ENCODE data around the gene BMS1. TPM values are rescaled to one million over a fixed set of nuclear protein-coding genes. Genes with fewer than 3 reads are reported as not detected.

Gene BMS1
- total and polyA plus RNA-seq, 2 of the 4 experiments (the other 2 are of a cell fraction), result 7.5 to 22.9 TPM

GRCh38 chr10:42769673-42770072 is 12.9 kb upstream of the BMS1 start:
- no peak for TF ChIP-seq RCOR1 (IDR thresholded peaks at IDR 0.05; ENCODE audit: insufficient replicate concordance, low read length)
- no peak for TF ChIP-seq CTCF (conservative IDR thresholded peaks at IDR 0.05; ENCODE audit: low read depth, low read length)
- TF ChIP-seq ELK1 (IDR thresholded peaks at IDR 0.05; ENCODE audit: borderline replicate concordance, low read depth, low read length), result no peak
- no peak for TF ChIP-seq RAD21 (IDR thresholded peaks at IDR 0.05; ENCODE audit: low read length)
- no peak for TF ChIP-seq POLR2A (IDR thresholded peaks at IDR 0.05; ENCODE audit: low read depth, low read length)
- TF ChIP-seq CHD1 (IDR thresholded peaks at IDR 0.05; ENCODE audit: low read depth, low read length), result no peak
- no peak for TF ChIP-seq BHLHE40 (IDR thresholded peaks at IDR 0.05; ENCODE audit: low read depth, low read length)
- no peak for TF ChIP-seq NFE2L2 (IDR thresholded peaks at IDR 0.05; ENCODE audit: low read depth, low read length)
- no peak for TF ChIP-seq MAZ (IDR thresholded peaks at IDR 0.05; ENCODE audit: borderline replicate concordance, low read depth, low read length)
- TF ChIP-seq RFX5 (IDR thresholded peaks at IDR 0.05; ENCODE audit: low read depth, low read length), result no peak
- DNase-seq (no peak), ATAC-seq (ENCODE audit: low read depth) (no peak)
- no peak overlapping the region for H3K9ac ChIP-seq (ENCODE audit: low read depth, low read length)
- no peak overlapping the region for H3K27ac ChIP-seq (ENCODE audit: insufficient read depth, low read length)
- BruUV-seq (replicated peaks), result no TSS peak
- no peaks in the 10 kb centered on the region for H4K20me1 ChIP-seq (ENCODE audit: insufficient read depth, low read length)
- no peak overlapping the region for H3K4me3 ChIP-seq (ENCODE audit: insufficient read depth, low read depth, low read length)
- no peak overlapping the region for H3K56ac ChIP-seq (ENCODE audit: extremely low read depth, insufficient read depth, low read length)
- H2AK5ac ChIP-seq (ENCODE audit: low read depth, low read length), result no peak overlapping the region
- H3K14ac ChIP-seq (replicated peaks; ENCODE audit: low read depth, low read length), result no peak overlapping the region
- H2BK20ac ChIP-seq (ENCODE audit: low read depth, low read length), result no peak overlapping the region
- peak overlapping the region; percentile 70 for H2AFZ ChIP-seq (replicated peaks; ENCODE audit: low read length, poor library complexity)
- no peak overlapping the region for H2BK120ac ChIP-seq (ENCODE audit: low read depth, low read length)
- no peak overlapping the region for H4K91ac ChIP-seq (ENCODE audit: insufficient read depth, low read depth, low read length)
- H3K9me3 ChIP-seq (ENCODE audit: control insufficient read depth, insufficient read depth, low read length), result no peaks in the 10 kb centered on the region; the same call in 1 of the 2 replicates
- ChIA-PET POLR2A (ENCODE audit: unreplicated experiment) (no interaction called here), CTCF (no interaction called here)
- no peaks in the 10 kb centered on the region for H3K36me3 ChIP-seq (ENCODE audit: control insufficient read depth, insufficient read depth, low read length)
- no peaks in the 10 kb centered on the region for H3K79me1 ChIP-seq (ENCODE audit: low read depth in 1 of 2, low read length in 2 of 2)
- H2BK5ac ChIP-seq (ENCODE audit: low read depth, low read length, poor library complexity, severe bottlenecking), result no peak overlapping the region
- H4K8ac ChIP-seq (ENCODE audit: low read depth in 2 of 2, low read length in 2 of 2), result no peak overlapping the region
- no peaks in the 10 kb centered on the region for H3K9me1 ChIP-seq (ENCODE audit: insufficient read depth, low read length)
- H2BK15ac ChIP-seq (ENCODE audit: low read depth, low read length), result no peak overlapping the region
- dilution Hi-C loops (cut with HindIII; ENCODE audit: low sequenced_read_pairs, unreplicated experiment) (no loop called here), in situ Hi-C loops (cut with MboI; ENCODE audit: low sequenced_read_pairs) (no loop called here), intact Hi-C loops (cut with micrococcal nuclease) (no loop called here)
- H3K23ac ChIP-seq (ENCODE audit: low read depth, low read length), result no peak overlapping the region
- 77% methylated on average over 4 of the region's 12 CpGs; no CpG with 5 or more reads in 1 of the 2 experiments for WGBS, 2 experiments (ENCODE audit: extremely low coverage in 2 of 2, insufficient read length in 1 of 2)
- no peak overlapping the region for H4K5ac ChIP-seq (ENCODE audit: low read depth, low read length)
- no peak overlapping the region for H3K4ac ChIP-seq (ENCODE audit: low read depth, low read length)
- H2AK9ac ChIP-seq (replicated peaks; ENCODE audit: low read depth, low read length, poor library complexity), result no peak overlapping the region
- no peak overlapping the region for H3K18ac ChIP-seq (ENCODE audit: low read depth, low read length)
- H3K4me2 ChIP-seq (ENCODE audit: low read depth, low read length), result no peak overlapping the region
- H3K4me1 ChIP-seq (ENCODE audit: control insufficient read depth, insufficient read depth, low read length), result no peaks in the 10 kb centered on the region
- peaks cover 2% of the 10 kb centered on the region; the same call in 1 of the 2 replicates for H3K27me3 ChIP-seq (ENCODE audit: control insufficient read depth, insufficient read depth, low read length)

All from IMR-90 (cell line).